HepG2 (cell line): Measurements from ENCODE around the gene TSLP. TPM values are rescaled to one million over a fixed set of nuclear protein-coding genes. Genes with fewer than 3 reads are reported as not detected.
A peak's percentile ranks its signal among the peaks of the same experiment; 100 is the strongest.

ENCODE experiments used
- AKAP8 ChIP-seq: sonication (generic); formaldehyde crosslinking; IDR thresholded peaks from 2 replicates; pipeline ENCODE4 v1.5.1; 2020; ENCODE audit warnings: mild to moderate bottlenecking, missing genetic modification reagents
- CENPBD1 ChIP-seq: sonication (generic); formaldehyde crosslinking; IDR thresholded peaks from 2 replicates; pipeline ENCODE4 v1.8.0; 2022; ENCODE audit warnings: missing genetic modification reagents, low read depth, mild to moderate bottlenecking, borderline replicate concordance
- E2F5 ChIP-seq: sonication (generic); formaldehyde crosslinking; conservative IDR thresholded peaks from 2 replicates; pipeline ENCODE4 v1.4.0; 2020; ENCODE audit warnings: missing genetic modification reagents
- KLF16 ChIP-seq, 2 experiments: sonication (generic) in 1 of 2; formaldehyde crosslinking in 1 of 2; IDR thresholded peaks; 2 replicates each; pipeline versions ENCODE4 v1.6.1 to v1.8.0; 2016 to 2023; ENCODE audit warnings: missing genetic modification reagents in 2 of 2, missing compliant biosample characterization in 1 of 2
- MXI1 ChIP-seq: IDR thresholded peaks from 3 replicates; pipeline ENCODE4 v1.6.1; 2012; ENCODE audit warnings: low read depth, low read length, inconsistent platforms, borderline replicate concordance
- NFE2L1 ChIP-seq: sonication (generic); formaldehyde crosslinking; IDR thresholded peaks from 2 replicates; pipeline ENCODE4 v1.4.0; 2020; ENCODE audit warnings: missing genetic modification reagents, mild to moderate bottlenecking, borderline replicate concordance
- NFKBIZ ChIP-seq: IDR thresholded peaks from 2 replicates; pipeline ENCODE4 v1.6.1; 2018; ENCODE audit warnings: missing genetic modification reagents, missing compliant biosample characterization
- PCBP2 ChIP-seq: fragments of 200-400 bp; formaldehyde crosslinking; optimal IDR thresholded peaks from 2 replicates; pipeline ENCODE3; 2018; ENCODE audit warnings: low read length, low read depth; ENCODE audit not compliant: poor library complexity, severe bottlenecking
- YEATS4 ChIP-seq: sonication (generic); formaldehyde crosslinking; IDR thresholded peaks from 2 replicates; pipeline ENCODE4 v1.4.0; 2020; ENCODE audit warnings: missing genetic modification reagents, borderline replicate concordance
- ZBTB43 ChIP-seq: sonication (generic); formaldehyde crosslinking; conservative IDR thresholded peaks from 2 replicates; pipeline ENCODE4 v1.4.0; 2020; ENCODE audit warnings: missing genetic modification reagents
- ZNF83 ChIP-seq: sonication (generic); formaldehyde crosslinking; IDR thresholded peaks from 2 replicates; pipeline ENCODE4 v1.4.0; 2020; ENCODE audit warnings: missing genetic modification reagents, mild to moderate bottlenecking, borderline replicate concordance
- ZNF850 ChIP-seq: sonication (generic); formaldehyde crosslinking; conservative IDR thresholded peaks from 2 replicates; pipeline ENCODE4 v1.9.0; 2021; ENCODE audit warnings: mild to moderate bottlenecking, missing genetic modification reagents
- ZNF879 ChIP-seq: sonication (generic); formaldehyde crosslinking; IDR thresholded peaks from 2 replicates; pipeline ENCODE4 v1.8.1; 2023; ENCODE audit warnings: missing genetic modification reagents
- polyA plus RNA-seq, 8 experiments: library from polyadenylated mRNA; depleted of rRNA in 3 of 8; stranded (reverse) in 7 of 8; unstranded in 1 of 8; fragments of >200 nt; fragmentation: Illumina TruSeq in 4 of 8; extraction: Trizol in 4 of 8; gene quantifications; 2 replicates each; pipeline versions ENCODE4 v1.2.1 to v1.2.3, GENCODE V29; 2011 to 2016; ENCODE audit warnings: low read depth in 4 of 8, missing spikeins in 1 of 8, mixed read lengths in 1 of 8; ENCODE audit not compliant: insufficient read depth in 1 of 8
- total RNA-seq, 5 experiments: library from RNA; depleted of rRNA; stranded (reverse); fragments of >200 nt; fragmentation: Illumina TruSeq; extraction: Trizol; gene quantifications; 2 replicates each; pipeline ENCODE4 v1.2.3, GENCODE V29; 2016; ENCODE audit warnings: low read depth in 1 of 5
- TF ChIP-seq, protein P1 (sequence below): sonication (generic); formaldehyde crosslinking; IDR thresholded peaks from 2 replicates; pipeline ENCODE4 v1.4.0; 2020; ENCODE audit warnings: missing genetic modification reagents, mild to moderate bottlenecking, borderline replicate concordance
- TF ChIP-seq, protein P2 (sequence below): sonication (generic); formaldehyde crosslinking; IDR thresholded peaks from 2 replicates; pipeline ENCODE4 v1.4.0; 2020; ENCODE audit warnings: mild to moderate bottlenecking, missing genetic modification reagents

TSLP gene
- total and polyA plus RNA-seq, 2 of the 13 experiments (the other 11 are each of a cell fraction or from before 2014, with no cell fraction given) = not detected

- TF ChIP-seq, protein P1, sequence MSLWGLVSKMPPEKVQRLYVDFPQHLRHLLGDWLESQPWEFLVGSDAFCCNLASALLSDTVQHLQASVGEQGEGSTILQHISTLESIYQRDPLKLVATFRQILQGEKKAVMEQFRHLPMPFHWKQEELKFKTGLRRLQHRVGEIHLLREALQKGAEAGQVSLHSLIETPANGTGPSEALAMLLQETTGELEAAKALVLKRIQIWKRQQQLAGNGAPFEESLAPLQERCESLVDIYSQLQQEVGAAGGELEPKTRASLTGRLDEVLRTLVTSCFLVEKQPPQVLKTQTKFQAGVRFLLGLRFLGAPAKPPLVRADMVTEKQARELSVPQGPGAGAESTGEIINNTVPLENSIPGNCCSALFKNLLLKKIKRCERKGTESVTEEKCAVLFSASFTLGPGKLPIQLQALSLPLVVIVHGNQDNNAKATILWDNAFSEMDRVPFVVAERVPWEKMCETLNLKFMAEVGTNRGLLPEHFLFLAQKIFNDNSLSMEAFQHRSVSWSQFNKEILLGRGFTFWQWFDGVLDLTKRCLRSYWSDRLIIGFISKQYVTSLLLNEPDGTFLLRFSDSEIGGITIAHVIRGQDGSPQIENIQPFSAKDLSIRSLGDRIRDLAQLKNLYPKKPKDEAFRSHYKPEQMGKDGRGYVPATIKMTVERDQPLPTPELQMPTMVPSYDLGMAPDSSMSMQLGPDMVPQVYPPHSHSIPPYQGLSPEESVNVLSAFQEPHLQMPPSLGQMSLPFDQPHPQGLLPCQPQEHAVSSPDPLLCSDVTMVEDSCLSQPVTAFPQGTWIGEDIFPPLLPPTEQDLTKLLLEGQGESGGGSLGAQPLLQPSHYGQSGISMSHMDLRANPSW (CRISPR knock-in tag) = no peak
- TF ChIP-seq NFKBIZ (CRISPR knock-in tag) = peak; percentile 81; the same call in 1 of the 2 replicates
- no peak for TF ChIP-seq PCBP2
- peak; percentile 97 for TF ChIP-seq YEATS4 (CRISPR knock-in tag)
- TF ChIP-seq MXI1 = peak; percentile 88
- TF ChIP-seq KLF16 (CRISPR knock-in tag; IDR thresholded peaks at IDR 0.05) = peak; percentile 87 to 98; a peak in 2 of 4 replicates
- TF ChIP-seq ZBTB43 (CRISPR knock-in tag) = peak; percentile 74
- TF ChIP-seq NFE2L1 (CRISPR knock-in tag) = no peak
- peak; percentile 61; the same call in 1 of the 2 replicates for TF ChIP-seq ZNF879 (CRISPR knock-in tag)
- 0 out of 2 replicates have a peak, but pooled peaks have one; percentile 60 for TF ChIP-seq CENPBD1 (CRISPR knock-in tag)
- no peak for TF ChIP-seq ZNF83 (CRISPR knock-in tag)
- TF ChIP-seq ZNF850 (CRISPR knock-in tag) = no peak
- TF ChIP-seq E2F5 (CRISPR knock-in tag) = peak; percentile 87; the same call in 1 of the 2 replicates
- TF ChIP-seq, protein P2, sequence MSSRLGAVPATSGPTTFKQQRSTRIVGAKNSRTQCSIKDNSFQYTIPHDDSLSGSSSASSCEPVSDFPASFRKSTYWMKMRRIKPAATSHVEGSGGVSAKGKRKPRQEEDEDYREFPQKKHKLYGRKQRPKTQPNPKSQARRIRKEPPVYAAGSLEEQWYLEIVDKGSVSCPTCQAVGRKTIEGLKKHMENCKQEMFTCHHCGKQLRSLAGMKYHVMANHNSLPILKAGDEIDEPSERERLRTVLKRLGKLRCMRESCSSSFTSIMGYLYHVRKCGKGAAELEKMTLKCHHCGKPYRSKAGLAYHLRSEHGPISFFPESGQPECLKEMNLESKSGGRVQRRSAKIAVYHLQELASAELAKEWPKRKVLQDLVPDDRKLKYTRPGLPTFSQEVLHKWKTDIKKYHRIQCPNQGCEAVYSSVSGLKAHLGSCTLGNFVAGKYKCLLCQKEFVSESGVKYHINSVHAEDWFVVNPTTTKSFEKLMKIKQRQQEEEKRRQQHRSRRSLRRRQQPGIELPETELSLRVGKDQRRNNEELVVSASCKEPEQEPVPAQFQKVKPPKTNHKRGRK (CRISPR knock-in tag) = peak; percentile 89; the same call in 1 of the 2 replicates
- no peak for TF ChIP-seq AKAP8 (CRISPR knock-in tag)
These were observed 20.7 kb downstream of the TSLP start, which contains the start of gene WDR36 (continued) for GRCh38 chr5:111092062-111092853.
